Amniotic stem cell (primary cell): ENCODE measurements around the gene VPS11.
"Not testable (repeated sequence)": the region's sequence is repeated elsewhere in the genome, so short reads cannot be mapped to it uniquely, and the experiment has no call there.

Experiments used
- DNase-seq: peaks from one replicate; lab custom pipeline; 2025; lab: John Stamatoyannopoulos, UW

Gene VPS11

GRCh38 chr11:119103161-119103664 is 35.6 kb downstream of the VPS11 start:
- DNase-seq = not testable (repeated sequence)

GRCh38 chr11:119103793-119104192 is 36.2 kb downstream of the VPS11 start:
- DNase-seq = no peak

GRCh38 chr11:119106564-119107537 is 39.2 kb downstream of the VPS11 start, which contains the start of gene C2CD2L:
Gene C2CD2L (plus strand): TSS chr11:119107344. CDS start chr11:119107742, 398 bp downstream.
- DNase-seq = peak; percentile 75

GRCh38 chr11:119107538-119108145 is 40.0 kb downstream of the VPS11 start:
- DNase-seq = no peak

GRCh38 chr11:119108146-119108856 is 40.7 kb downstream of the VPS11 start:
- no peak for DNase-seq

GRCh38 chr11:119108857-119109221 is 41.2 kb downstream of the VPS11 start:
- DNase-seq = no peak

- no peak for DNase-seq
Measured at GRCh38 chr11:119109843-119110242, 42.2 kb downstream of the VPS11 start.

GRCh38 chr11:119110439-119110838 is 42.8 kb downstream of the VPS11 start:
- no peak for DNase-seq

GRCh38 chr11:119111361-119111925 is 43.8 kb downstream of the VPS11 start:
- DNase-seq = no peak

- no peak for DNase-seq
Measured at GRCh38 chr11:119112314-119113020, 44.8 kb downstream of the VPS11 start.

- no peak for DNase-seq
Measured at GRCh38 chr11:119113716-119114115, 46.1 kb downstream of the VPS11 start.

GRCh38 chr11:119114351-119114750 is 46.7 kb downstream of the VPS11 start:
- no peak for DNase-seq

GRCh38 chr11:119115484-119116234 is 48.0 kb downstream of the VPS11 start:
- DNase-seq = no peak

- DNase-seq = no peak
Measured at GRCh38 chr11:119116235-119116594, 48.6 kb downstream of the VPS11 start.

GRCh38 chr11:119116601-119117000 is 49.0 kb downstream of the VPS11 start:
- DNase-seq = no peak

- DNase-seq = no peak
Measured at GRCh38 chr11:119117004-119117706, 49.5 kb downstream of the VPS11 start.

- DNase-seq = no peak
Measured at GRCh38 chr11:119118227-119118626, 50.6 kb downstream of the VPS11 start.

GRCh38 chr11:119118946-119119345 is 51.3 kb downstream of the VPS11 start:
- no peak for DNase-seq

- no peak for DNase-seq
Measured at GRCh38 chr11:119120639-119121007, 53.0 kb downstream of the VPS11 start.
